Non-pigmented ciliary epithelial cell (primary cell): ENCODE measurements around the gene BLM.

Source experiments
- DNase-seq: peaks from one replicate; pipeline ENCODE4 v3.0.0-alpha.2; 2010; ENCODE audit warnings: low read depth

Gene BLM

DNA sequence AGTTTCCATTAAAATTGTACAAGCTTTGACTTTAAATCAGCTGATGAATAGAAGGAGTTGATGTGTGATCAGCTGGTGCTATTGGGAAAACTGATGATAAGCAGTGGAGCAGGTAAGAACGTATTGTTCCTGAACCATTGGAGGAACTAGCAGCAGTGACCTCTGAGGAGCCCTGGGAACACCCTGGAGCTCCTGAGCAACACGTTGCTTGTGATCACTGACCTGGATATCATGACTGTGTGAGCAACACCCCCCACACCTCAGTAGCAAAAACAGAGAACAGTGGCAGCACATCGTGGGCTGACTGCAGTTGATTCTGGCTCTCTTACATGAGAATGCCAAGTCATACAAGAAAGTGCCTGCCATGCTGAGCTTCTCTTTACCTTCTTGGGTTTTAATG lies 72.9 kb downstream of the BLM start:
- no peak for DNase-seq

DNA sequence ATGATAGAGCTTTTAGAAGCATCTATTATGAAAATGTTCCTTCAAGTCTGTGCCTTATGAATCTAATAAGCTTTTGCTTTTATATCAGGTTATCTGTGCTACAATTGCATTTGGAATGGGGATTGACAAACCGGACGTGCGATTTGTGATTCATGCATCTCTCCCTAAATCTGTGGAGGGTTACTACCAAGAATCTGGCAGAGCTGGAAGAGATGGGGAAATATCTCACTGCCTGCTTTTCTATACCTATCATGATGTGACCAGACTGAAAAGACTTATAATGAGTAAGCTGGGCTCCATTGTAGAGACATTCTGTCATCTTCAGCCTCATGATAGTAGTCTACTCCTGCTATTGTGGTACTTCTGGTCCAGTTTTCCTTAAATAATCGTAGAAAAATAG lies 73.4 kb downstream of the BLM start:
- DNase-seq, result no peak

DNA sequence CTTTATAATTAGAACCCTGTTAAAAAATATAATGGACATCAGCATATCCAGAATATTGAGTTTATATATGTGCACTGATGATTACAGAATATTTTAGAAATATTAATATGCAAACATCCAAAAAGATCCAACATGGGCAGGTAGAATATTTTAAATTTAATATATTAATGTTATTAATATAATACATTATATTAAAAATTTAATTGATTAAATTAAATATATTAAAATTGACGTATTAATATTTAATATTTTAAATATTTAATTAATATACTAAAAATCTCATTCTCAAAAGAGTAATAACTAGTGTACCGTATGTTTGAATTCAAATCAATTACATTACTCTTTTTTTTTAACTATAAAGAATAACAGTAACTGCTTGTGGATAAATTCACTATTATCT lies 77.4 kb downstream of the BLM start:
- no peak for DNase-seq

DNA sequence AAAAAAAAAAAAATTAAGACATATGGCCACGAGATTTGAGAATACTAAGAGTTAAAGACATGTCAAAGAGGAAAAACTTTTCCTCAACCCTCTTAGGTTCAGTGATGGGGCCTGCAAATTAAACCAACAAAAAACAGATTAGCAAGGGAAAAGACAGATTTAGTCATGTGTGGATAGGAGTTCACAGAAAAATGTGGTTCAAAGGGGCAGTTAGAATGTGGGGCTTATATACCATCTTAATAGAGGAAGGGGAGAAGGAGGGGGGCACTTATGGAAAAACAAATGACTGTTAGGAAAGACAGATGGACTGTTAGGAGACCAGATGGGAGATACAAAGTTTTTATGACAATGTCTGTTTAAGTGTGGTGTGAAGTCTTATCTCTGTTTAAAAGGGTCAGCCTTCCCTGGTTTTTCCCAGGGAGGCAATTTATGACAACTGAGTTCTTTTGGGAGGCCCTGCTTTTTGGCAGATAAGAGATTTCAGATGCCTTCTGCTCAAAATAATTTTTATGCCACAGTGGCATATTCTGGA lies 82.6 kb downstream of the BLM start:
- no peak for DNase-seq

DNA sequence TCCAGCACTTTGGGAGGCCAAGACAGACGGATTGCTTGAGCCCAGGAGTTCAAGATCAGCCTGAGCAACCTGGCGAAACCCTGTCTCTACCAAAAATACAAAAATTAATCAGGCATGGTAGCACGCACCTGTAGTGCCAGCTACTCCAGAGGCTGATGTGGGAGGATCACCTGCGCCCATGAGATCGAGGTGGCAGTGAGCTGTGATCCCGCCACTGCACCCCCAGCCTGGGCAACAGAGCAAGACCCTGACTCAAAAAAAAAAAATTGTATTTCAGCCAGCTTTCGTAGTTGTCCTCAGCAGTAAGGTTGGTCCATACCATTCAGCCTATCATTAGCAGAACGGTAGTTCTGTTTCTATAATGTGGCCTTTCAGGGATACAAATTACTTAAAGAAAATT lies 84.7 kb downstream of the BLM start:
- DNase-seq, result no peak

DNA sequence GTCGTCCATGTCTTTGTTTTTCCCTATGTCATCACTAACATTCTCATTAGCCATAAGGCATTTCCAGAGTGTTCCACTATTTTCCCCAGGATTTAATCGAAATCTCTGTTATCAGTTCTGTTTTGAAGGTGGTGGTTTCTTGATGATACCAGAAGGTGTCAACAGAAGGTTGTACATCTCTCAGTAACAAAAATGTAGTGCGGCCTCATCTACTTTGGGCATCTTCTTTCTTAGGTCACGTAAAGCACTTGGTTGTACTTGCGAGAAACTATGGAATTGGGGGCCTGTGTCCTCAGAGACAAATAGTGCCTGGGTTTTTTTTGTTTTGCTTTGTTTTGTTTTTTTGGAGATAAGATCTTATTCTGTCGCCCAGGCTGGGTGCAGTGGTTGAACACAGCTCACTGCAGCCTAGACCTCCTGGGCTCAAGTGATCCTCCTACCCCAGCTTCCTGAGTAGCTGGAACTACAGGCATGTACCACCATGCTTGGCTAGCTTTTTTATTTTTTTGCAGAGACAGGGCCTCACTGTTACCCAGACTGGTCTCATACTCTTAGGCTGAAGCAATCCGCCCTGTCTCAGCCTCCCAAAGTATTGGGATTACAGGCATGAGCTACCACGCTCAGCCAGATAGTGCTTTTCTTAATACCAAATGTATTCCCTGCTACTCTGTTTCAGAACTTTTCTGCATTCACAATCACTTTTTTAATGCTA lies 90.1 kb downstream of the BLM start:
- no peak for DNase-seq

DNA sequence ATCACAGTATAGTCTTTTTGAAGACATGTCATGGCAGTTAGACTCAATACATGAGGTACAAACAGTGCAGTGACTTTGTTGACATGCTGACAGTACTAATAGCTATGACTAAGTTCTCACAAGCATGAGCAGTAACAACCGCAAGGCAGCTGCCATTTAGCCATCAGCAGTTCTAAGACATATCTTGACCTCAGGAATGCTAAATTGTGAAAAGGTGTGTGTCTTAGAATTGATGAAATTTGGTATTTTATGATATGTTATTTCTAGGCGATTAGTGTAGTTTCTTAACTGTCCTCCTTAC lies 90.6 kb downstream of the BLM start:
- no peak for DNase-seq

DNA sequence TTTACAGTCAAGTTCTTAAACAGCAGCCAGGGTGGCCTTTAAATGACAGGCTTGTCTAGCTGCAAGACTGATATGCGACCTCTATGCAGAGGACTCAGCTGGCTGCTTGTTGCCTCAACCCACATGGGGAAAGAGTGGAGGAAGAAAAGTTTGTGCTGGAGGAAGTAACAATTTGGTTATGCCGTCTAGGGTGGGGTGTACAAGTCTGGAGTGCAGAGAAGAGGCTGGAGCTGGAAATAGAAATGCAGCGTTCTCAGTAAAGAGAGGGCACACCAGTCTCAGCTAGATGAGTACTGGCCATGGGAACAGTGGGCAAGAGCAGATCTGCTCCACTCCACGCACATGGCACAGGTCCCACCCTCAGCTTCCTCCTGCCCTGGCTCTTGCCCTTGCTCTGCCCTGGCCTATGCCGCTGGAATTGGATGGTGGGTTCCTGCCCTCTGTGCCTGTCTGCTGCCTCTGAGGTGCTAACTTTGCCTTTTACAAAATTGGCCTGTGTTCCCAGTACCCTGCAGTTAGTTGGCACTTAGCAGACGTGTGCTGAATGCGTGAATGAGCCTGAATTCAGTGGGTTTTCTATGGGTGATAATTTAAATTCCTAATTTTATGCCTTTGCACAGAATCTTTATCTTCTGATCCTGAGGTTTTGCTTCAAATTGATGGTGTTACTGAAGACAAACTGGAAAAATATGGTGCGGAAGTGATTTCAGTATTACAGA lies 91.5 kb downstream of the BLM start:
- no peak for DNase-seq

DNA sequence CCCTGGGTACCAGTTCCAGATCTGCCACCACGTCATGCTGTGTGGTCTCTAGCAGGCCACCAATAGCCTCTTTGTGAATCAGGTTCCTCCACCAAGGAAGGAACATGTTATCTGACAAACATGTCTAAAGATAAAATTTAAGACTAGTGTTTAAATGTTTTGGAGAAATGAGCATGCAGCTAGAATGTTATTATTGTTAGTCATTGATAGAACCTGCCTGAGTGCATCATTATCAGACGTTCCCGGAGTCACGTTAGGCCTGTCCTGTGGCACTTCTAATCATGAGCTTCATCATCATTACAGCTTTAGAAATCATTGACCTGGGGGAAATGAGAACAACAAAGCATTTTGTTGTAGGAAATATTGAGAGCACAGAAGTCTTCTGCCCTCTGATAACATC lies 92.4 kb downstream of the BLM start:
- DNase-seq, result no peak

DNA sequence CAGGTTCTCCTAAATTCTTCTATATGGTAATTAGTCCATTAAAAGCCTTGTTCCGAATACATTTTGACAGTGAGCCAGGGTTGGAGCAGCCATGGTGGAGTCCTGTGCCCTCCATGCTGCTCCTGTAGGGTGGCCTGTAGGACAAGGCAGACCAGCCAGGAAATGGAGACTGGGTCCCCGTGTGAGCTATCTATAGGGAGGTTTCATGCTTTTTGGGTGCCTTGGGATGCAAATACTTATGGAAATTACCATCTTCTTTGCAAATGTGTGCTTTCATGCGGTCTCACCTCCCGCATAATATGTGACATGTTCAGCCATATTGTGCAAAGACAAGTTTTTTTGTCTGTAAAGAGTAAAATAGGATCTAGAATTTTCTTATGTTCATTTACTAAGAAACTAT lies 93.2 kb downstream of the BLM start:
- no peak for DNase-seq

DNA sequence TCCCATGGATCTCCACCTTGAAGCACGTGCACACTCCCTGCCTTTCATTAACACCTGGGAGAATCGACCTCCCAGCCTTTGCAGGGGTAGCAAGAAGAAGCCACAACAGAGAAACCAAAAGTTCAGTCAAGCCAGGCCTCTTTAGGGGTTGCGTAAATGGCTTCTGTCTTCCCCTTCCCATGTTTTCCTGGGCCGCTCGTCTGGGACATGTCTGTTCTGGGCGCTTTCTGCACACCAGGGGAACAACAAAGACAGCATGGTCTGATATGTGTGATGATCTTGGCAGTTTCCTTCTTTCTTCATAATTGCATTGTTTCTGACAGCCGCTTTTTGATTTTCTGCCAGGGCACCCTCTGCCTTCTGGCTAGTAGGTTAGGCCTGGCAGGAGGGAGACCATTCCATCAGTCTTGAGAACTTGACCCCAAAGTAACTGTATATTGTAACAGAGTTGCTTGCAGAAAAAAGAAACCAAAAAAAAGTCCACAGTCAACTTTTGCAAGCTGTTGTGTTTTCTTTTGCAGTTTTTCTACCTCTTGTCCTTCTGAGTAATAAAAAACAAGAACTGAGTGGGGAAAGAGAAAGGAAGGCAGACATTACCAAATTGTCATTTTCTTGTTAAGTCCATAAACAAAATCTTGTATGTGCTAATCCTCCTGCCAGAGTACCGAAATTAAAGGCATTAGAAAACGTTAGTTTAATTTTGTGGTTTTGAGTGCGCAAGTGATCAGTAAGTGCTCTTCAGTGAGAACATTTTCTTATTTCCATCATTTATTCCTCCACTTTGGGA lies 95.2 kb downstream of the BLM start:
- DNase-seq, result no peak

DNA sequence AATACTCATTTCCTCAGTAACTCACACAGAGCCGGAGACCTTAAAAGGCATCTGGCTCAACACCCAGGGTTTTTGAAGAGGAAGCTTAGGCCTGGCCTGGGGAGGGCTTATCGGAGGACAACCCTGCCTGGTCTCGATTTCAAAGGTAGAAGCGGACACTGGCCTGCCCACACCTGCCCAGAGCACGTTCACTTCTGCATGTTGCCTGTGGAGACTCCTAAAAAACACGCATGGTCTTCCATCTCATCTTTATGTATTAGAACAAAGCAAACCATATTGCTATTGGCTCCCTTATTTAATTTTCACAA lies 95.8 kb downstream of the BLM start:
- no peak for DNase-seq

DNA sequence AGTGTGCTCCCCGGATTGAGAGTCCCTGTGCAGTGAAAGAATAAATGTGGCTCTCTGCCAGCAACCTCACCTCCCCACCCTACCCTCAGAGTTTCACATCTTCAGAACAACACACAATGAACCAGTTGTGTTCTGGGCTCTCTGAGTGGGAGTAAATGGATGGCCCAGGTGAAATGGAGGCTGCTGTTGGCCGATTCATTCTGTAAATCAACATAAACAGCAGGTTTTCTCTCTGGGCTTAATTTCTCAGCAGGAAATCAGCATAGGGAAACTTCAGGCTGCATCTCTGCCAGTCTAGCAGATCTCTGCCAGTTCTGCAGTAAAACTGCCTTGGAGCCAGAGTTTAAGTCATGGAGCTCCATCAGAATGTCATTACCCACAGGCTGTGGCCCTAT lies 96.6 kb downstream of the BLM start:
- no peak for DNase-seq

DNA sequence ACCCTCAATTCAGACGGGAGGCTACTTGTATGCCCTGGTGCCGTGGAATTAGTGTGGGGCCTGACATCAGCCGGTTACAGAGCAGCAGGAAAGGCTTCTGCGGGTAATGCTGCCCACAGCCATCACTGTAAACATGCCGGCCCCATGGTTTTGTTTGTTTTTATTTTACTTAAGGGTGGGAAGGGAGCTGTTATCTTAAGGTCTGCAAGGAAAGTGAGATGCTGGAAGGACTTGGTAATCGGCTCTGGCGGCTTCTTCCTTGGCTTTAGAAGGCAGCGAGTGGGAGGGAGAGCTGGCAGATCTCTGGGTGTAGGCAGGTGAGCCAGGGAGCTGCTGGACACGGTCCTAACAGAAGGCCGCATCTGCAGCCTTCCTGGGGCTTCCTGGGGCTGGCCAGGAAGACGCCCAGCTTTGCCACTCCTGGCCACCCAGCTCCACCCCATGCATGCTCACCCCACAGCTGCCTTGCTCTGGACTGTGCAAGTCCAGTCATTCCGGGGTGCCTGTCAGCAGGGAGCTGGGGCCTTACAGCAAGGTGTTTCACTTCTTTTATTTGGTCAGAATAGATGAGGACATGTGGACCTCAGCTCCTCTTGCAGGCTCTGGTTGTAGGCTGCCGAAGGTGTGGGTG lies 97.2 kb downstream of the BLM start:
- DNase-seq, result no peak

DNA sequence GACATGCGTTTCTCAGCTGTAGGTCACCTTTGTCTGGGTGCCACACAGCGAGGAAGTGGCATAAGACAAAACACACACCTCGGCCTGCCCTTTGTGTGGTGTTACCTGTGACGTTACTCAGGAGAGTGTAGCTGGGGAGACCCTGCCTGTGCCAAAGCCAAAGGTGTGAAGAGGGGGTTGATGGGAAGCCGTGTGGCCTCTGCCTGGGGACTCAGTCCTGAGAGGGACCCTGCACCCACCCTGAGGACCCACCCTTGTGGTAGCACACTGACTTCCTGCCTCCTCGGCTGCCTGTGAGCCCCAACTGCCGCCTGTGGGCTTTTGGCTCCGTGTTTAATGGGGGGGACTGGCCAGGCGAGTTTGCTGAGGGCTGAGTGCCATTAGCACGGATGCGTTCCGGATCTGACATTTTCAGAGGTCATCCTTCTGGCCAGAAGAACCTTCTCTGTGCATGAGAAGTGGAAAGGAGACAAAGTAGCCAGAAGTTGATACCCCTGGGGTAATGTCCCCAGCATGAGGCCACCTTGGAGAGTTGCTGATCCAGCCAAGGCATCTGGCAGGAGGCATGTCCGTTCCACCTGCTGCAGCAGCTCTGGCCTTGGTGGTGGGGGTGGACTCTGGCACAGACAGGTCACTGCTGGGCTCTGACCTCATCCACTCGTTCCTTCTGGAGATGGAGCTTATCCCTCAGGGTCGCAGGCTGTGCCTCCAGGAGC lies 99.4 kb downstream of the BLM start:
- DNase-seq, result no peak

DNA sequence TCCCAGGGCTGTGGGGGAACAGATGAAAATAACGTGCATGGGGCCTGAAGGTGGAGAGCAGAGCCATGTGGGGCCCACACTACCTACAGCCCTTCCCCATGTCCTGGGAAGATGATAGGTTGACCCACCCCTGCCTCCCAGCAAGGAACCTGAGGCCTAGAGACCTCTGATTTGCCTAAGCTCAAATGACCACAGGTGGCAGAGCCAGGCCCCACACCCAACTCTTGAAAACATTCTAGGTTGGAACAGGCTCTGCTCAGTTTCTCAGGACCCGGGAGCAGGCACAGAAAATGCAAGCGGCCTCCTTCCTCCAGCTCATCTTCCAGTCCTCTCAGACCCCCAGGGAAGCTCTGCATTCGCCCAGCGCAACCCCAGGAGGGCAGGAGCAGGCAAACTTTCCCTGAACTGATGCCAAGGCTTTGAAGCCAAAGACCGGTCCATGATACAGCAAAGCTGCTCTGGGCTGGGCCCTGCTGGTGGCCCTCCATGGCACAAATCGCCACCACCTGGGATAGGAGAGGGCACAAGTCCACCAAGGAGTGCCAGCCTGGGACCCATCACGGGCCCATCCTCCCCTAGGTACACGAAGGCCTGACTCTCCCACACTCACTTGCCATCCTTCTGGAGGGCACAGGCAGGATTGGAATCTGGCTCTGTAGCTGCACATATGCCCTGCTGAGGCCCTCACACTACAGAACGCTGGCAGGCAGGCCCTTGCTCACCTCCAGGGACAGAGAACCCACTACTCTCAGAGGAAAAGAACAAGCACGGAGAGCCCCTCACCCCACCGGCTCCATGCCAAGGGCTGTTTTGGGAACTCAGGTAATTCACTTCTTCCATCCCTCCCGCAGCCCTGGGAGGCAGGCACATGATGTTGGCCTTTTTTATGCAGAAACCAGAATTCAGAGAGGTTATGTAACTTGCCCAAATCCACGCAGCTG lies 100.2 kb downstream of the BLM start:
- DNase-seq, result no peak

DNA sequence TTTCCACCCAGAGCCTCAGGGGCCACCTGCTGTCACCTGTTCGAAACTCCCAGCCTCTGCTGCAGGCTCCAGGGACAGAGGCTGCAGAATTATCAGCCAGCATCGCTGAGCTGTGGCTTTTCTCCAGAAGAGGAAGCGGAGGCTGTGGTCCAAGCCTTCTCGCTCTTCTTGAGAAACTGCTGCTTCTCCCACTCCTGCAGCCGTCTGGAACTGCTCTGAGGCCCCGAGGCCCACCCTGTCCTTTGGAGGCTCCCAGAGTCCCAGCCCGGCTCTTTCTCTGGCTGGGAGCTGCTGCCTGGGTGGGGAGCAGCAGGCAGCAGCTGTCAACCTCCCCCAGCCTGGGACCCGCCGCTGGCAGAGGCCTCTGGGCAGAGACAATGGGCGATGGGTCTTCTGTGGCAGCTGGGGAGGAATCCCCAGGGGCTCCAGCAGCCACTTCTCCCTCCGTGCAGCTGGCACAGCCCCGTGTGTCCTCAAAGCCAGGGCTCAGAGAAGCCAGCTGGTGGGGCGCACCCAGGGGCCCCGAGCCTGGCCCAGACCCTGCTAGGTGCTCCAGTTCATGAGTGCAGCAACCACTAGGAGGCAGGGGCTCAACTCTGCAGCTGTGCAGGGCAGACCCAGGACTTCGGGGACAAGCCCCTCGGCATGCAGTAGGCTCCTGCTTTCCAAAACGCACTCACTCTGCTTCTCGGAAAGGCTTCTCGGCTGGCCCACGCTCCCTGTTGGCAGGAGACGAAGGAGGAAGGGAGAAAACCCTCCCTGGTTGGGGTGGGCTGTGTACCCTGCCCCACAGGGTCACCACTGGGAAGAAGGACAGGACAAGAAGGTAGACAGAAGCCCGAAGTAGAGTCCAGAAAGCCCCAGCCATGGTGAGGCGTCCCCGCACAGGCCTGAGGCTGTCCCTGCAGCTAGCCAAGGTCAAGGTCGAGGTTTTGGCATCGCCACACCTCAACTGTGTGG lies 101.4 kb downstream of the BLM start:
- no peak for DNase-seq

DNA sequence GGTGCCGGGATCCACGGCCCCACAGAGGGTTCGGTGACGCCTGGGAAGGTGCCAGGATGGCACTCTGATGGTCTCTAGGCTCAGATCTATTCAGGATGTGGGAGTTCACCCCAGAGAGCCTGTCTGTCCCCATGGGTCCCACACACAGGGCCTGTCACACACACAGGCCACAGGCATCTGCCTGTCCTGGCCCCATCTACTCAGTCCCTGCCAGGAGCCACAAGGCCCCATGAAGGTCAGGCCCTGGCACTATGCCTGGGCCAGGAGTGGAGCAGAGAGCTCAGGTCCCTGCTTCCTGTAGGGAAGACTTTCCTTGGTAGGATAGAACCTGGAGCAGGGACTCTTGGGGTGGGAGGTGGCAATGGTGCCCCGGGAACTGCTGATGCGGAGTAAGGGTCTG lies 102.2 kb downstream of the BLM start:
- no peak for DNase-seq

DNA sequence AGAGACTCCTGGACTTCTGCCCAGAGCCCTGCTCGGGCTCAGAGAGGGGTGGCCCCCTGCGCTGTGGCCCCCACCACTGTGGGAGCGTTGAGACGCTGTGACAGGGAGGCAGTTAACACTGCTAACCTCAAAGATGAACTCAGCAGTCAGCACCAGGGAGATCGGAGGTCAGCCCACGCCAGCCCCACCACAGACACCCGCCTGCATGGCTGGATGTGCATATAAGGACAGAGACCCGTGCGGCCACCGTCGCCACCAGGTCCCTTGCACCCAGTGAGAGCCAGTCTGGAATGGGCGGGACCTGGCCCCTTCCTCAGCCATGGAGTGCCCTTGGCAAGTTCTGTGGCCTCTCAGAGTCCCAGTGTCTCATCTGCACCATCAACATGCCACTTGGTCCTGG lies 102.7 kb downstream of the BLM start:
- DNase-seq, result no peak

DNA sequence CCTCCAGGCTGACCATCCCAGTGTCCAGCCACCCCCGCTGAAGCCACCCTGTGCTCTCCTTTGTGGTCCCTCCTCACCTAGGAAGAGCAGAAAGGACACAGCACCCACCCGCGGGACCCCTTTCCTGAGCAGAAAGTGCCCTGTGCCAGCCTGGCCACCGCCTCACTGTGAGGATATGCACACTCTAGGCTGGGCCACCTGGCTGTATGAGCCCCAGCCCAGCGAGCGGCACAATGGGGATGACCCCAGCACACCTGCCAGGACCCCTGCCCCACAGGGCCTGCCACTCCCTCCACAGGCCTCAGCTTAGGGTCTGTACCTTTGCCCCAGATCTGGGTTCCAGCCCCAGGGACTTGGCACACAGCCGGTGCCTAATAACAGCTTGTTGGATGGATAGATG lies 103.3 kb downstream of the BLM start:
- DNase-seq, result no peak
